CD4-positive, alpha-beta T cell treated with Interleukin-15 for 4 hours (primary cell): Measurements from ENCODE around the gene ADORA2A.
"Not testable (repeated sequence)": the region's sequence is repeated elsewhere in the genome, so short reads cannot be mapped to it uniquely, and the experiment has no call there.

ENCODE experiments used
- DNase-seq: peaks from one replicate; pipeline ENCODE4 v3.0.0-alpha.2; 2020; ENCODE audit warnings: low spot score

ADORA2A gene

GRCh38 chr22:24489011-24489410 lies 61.6 kb downstream of the ADORA2A start:
- no peak for DNase-seq

GRCh38 chr22:24489434-24489833 lies 62.0 kb downstream of the ADORA2A start:
- DNase-seq: not testable (repeated sequence)
